Frontal cortex (tissue), 4 donors: Measurements from ENCODE around the gene CPEB1. TPM values are rescaled to one million over a fixed set of nuclear protein-coding genes. Genes with fewer than 3 reads are reported as not detected.

Experiments
- DNase-seq, 2 donors: peaks; one replicate each; pipeline ENCODE4 v3.0.0; 2012; ENCODE audit warnings: low spot score in 2 of 2
- FAIRE-seq: peaks from 2 replicates; lab custom pipeline; 2012; peaks lifted over from hg19 to GRCh38; lab: Jason Lieb, UNC
- total RNA-seq: library from RNA; depleted of rRNA; stranded (reverse); fragments of >200 nt; gene quantifications from one replicate; pipeline ENCODE4 v1.2.3, GENCODE V29; 2014
- donor health status: control.
- donor health status: control.
- donor health status: control.

The CPEB1 gene
- 2.0 TPM for total RNA-seq

DNA sequence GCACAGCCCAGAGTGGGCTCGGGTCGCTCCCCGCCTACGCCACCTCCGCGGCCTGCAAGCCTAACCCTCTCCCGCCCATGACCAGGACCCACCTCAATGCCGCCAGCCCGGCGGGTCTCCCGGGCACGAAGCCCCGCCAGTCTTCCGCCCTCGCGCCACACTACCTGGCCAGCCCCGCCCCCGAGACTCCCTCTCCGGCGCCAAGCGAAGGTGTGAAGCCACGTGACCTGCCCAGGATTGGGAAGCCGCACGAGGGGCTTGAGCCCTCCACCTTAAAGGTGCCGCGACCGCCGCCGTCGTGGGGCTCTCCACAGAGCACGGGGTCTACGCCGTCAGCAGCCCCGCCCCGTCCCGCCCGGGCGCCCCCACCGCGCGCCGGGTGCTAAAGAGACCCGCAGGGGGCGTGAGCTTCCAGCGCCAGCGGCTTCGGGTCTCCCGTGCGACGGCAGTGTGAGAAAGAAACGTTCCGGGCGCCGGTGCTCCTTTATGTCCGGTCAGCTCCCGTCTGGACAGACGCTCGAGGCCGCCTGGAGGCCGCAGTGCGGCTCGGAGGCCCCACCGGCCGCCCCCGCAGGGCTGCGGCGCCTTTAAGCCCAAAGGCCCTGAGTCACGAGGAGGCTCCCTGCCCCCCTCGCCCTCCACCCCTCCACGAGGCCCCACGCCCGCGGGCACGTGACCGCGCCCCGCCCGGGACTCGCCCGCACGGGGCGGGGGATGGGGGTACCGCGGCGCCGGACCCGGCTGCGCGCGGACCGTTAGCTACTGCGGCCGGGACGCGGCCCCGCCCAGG lies at the start of gene CPEB1:
CPEB1 (minus strand) TSS at position 319 of the 790 bp plus-strand sequence. CDS start 18,904 bp downstream, outside the sequence.
- peak; percentile 87 to 92 for DNase-seq
- no peak for FAIRE-seq

DNA sequence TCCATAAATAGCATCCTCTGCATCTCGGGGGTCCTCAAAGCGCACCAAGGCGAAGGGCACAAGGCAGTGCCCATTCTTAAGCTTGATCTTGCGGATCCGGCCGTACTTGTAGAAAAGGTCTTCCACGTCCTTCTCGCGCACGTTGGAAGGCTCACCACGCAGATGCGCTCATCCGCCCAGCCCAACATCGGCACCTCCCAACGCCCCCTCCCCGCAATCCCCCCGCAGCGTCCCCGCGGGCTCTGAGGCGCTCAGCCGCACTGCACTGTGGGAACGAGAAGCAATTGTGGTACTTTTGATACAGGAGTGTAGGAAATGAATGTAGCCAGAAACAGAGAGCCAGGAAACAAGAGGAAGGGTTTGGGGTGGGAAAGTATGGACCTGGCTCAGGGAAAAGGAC lies 45.0 kb upstream of the CPEB1 start:
- FAIRE-seq = no peak
- DNase-seq = no peak

DNA sequence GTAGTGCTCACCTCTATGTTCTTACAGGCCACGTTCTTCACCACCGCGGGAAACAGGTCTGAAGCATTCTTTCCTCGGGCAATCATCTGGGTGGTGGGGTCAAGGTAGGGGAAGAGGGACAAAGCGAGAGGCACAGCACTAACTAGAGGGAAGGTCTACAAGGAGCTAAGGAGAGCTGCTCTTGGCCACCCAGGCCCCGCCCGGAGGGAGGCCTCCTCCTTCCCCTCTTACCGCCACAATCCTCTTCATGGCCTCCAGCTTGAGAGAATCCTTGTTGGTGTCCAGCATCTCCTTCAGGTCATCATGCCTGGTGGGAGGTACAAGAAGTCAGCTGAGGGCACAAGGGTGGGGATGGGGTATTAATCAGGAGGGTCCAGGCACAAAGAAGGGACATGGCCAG lies 42.0 kb upstream of the CPEB1 start:
- FAIRE-seq = no peak

DNA sequence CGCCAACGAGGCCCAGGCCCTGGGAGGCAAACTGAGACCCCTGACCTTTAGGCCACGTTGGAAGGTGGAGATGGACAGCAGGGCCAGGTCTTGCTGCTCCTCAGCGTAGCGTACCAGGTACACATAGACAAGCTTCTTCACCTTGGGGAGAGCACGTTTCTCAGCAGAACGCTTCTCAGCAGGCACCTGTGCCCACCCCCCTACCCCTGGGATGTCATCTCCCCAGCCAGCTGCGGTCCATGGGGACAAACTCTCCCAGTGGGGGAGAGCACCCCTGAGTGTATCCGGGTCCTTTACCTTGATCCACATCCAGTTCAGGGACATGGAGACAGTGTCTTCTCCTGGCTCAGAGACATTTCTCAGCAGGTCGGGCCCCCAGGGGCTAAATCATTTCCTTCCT lies 41.5 kb upstream of the CPEB1 start:
- no peak for FAIRE-seq
- no peak for DNase-seq

More for the DNA sequence above, 42.0 kb upstream of the CPEB1 start:
- no peak for DNase-seq

DNA sequence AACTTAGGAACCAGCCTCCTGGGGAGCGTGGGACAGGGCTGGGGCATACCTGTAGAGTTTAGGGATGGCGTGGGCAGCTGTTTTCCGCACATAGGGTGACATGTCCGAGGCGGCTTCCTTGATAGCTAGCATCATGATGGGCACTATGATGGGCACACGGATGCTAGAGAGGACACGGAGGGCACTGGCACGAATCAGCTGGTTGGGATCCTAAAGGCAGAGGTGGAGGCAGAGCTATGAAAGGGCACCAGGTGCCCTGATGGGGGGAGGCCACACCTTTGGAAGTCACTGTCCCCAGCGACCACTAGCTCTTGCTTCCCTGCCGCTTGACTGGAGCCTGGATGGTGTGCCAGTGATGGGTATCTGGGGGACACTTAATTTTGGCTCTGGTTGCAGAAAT lies 34.2 kb upstream of the CPEB1 start:
- no peak for FAIRE-seq
- no peak for DNase-seq

DNA sequence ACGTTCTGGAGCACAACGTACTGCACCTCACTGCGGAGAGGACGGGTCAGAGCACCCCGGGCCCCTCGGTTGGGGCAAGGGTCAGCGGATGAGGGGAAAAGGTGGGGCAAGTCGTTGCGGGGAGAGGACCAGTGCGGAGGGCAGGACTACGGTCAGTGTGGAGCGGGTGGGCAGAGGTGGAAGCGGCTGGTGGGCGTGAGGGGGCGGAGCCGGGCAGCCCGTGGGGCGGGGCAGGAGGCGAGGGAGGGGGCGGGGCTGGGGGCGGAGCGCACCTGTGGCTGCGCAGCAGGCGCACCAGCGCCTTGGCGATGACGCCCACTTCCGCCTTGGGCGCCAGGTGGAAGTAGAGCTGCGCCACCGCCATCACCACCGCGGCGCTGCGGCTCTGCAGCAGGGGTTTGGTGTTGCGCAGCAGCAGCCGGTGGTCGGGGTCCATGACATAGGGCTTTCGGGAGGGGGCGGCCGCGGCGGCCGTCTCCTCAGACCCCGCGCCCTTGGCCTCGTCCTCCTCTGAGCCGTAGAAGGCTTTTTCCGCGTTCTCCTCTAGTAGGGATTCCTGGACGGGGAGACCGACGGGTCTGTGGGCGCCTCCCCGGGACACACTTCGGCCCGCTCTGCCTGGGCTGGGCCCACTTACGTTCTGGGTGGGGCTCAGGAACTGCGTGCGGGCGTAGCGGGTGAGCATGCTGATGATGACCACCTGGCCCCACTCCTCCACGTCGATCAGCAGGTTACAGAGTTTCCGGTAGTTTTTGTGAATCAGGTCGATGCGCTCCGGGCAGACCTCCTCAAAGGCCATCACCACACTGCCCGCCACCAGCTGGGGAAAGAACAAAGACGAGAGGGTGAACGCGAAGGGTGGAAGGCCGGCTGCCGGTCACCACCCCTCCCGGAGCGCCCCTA lies 33.3 kb upstream of the CPEB1 start:
- FAIRE-seq (no peak), DNase-seq (peak in 1 of 2 donors; percentile 47)

DNA sequence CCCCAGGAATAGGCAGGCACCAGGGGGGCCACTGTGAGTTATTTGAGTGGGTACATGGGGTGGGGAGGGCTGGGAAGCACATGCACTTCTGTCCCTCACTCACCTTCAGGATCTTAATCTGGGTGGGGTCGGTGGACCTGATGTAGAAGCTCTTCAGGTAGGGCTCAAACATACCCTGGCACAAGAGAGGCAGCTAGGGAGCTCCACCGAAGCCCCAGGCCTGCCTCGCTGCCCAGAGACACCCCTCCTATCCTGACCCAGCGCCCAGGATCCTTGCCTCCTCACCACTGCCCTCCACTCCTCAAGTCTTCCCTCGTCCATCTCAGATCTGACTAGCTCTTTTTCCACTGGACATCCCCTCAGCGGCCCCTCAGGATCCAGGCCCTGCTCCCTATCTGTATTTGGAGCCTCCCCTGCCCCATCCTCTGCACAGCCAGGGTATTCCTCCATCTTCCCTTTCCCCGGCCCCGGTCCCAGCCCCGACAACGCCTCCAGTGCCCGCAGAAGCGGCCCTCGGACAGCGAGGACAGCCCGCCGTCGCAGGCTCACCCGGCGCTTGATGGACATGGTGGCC lies 32.5 kb upstream of the CPEB1 start:
- DNase-seq (no peak), FAIRE-seq (no peak)

DNA sequence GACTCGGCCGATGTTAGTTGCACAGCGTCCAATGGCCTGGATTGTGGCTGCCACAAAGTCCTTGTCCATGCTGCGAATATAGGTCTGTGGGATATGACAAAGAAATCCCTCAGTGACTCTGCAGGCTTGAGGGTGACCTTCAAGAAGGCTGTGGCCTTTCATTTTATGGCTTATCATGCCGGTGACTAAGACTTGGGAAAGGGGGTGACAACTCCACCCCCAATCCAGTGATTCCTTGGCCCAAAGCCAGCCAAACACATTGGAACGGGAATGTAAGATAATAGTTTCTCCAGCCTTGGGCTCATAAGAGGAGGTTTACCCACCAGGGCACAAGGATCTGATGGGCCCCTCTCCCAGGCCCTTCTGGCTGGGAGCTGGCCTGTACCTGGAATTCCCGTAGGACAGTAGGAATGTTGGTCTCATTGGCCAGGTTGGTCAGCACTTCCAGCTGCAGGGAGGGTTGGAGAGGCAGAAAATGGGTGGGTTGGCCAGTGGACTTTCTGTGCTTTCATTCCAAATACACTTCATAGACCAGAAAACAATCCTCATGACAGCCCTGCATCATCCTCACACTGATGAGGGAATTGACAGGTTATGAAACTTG lies 30.7 kb upstream of the CPEB1 start:
- no peak for FAIRE-seq

DNA sequence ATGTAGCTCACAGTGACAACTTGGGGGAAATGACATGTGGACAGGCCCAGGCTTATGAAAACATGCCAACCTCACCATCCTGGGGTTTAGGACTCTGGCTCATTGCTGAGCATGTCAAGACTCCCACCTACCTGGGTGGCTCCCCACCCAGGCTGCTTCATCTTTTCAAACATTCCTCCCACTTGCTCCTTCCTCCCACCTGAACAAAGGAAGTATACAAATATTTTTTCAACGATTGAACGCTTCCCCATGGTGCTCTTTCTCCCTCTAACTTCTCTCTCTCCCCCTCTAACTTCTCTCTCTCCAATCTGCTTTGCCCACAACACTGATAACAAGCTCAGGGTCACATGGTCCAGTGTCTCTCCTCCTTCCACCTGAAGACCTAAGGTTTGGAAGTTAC lies 27.7 kb upstream of the CPEB1 start:
- no peak for FAIRE-seq

More for the DNA sequence above, 30.7 kb upstream of the CPEB1 start:
- DNase-seq = no peak

DNA sequence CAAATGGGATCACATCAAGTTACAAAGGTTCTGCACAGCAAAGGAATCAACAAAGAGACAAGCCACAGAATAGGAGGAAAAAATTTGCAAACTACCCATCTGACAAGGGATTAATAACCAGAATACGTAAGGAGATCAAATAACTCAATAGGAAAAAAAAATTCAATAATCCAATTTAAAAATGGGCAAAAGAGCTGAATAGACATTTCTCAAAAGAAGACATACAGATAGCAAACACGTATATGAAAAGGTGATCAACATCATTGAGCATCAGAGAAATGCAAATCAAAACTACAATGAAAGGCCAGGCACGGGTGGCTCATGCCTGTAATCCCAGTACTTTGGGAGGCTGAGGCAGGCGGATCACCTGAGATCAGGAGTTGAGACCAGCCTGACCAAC lies 23.5 kb upstream of the CPEB1 start:
- no peak for FAIRE-seq
- DNase-seq = no peak

More for the DNA sequence above, 27.7 kb upstream of the CPEB1 start:
- DNase-seq = no peak

DNA sequence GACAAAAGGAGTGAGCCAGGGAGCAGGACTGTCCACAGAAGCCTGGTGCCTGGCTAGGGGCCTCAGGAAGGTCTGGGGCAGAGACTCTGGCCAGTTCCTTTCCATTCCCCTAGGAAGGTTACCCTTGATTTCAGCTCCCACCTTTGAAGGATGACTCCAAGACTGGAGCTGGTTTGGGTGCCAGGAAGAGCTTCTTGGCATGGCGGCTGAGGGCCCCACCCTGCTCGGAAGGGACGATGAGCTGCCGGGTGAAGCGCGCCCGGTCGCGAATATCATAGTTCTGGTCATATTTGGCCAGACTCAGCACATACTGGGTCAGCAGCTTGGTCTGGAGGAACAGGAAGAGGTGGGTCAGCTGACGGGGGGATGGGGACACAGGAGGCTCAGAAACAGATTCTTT lies 19.4 kb upstream of the CPEB1 start:
- DNase-seq (no peak), FAIRE-seq (no peak)

DNA sequence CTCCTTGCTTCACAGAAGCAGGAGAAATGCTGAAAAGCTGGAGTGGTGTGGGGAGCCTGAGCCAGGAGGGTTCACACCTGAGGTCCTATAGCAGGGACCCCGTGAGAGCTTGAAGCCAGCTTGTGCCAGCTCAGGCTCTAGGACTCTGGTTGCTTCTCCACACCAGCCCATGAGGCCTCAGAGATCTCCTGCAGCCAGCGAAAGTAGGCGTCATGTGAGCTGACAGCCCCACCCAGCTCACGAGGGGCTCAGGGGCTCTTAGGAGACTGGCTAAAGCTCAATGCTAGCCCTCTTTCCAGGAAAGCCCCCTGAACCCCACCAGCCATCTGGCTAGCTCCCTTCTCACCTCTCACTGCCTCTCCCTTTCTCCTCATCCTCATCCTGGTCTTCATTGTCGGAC lies 16.9 kb upstream of the CPEB1 start:
- FAIRE-seq = no peak
- DNase-seq = no peak

DNA sequence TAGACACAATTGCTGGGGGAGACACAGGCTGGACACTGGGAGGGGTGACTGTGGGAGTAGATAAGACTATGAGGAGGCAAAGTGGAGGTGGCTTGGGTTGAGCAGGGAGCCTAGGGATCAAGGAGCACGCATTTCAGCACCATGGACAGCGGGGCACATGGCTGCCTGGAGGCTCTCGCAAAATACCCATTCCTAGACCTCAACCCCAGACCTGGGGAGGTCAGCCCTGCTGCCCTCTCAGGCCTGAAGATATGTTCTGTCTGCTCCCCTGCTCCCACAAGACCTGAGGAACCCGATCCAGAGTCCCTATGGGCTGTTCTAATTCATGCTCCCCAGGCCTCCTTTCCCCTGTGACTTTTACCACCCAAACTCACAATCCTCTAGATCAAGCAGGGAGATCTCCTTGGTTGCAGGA lies 16.0 kb upstream of the CPEB1 start:
- no peak for FAIRE-seq
- no peak for DNase-seq

DNA sequence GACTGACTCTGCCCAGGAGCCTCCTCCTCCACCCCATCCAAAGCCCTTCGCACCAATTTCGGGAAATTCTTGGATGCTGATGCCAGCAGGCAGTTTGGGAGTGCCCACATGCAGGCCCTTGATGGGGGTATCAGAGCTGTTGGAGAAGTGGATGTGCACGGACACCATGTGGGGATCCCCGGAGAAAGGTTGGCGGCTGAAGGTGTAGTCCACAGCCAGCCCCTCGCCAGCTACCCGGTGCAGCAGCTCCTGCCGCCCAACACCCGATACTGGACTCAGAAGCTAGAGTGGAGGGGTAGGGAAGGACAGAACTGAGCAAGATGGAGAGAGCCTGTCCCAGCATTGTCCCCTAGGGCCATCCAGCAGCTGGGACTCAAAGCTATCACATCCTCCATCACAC lies 15.5 kb upstream of the CPEB1 start:
- no peak for FAIRE-seq
- DNase-seq = no peak

DNA sequence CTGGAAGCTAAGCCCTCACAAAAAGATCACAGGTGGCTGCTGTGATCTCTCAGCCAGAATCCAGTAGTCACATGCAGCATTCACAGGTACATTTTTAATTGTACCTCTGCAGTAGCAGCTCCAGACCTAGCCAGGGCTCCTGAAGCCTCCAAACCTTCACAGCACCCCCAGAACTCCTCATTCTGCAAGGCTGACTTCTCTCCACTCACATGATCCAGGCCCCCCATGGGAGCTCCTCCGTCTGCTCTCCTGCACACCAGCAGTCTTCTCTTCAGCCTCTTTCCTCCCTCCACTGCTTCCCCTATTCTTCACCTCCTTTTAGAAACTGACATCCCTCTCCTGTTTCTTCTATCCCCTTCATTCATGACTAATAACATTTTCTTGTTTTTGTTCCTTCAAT lies 13.2 kb upstream of the CPEB1 start:
- FAIRE-seq = no peak
- DNase-seq = no peak

DNA sequence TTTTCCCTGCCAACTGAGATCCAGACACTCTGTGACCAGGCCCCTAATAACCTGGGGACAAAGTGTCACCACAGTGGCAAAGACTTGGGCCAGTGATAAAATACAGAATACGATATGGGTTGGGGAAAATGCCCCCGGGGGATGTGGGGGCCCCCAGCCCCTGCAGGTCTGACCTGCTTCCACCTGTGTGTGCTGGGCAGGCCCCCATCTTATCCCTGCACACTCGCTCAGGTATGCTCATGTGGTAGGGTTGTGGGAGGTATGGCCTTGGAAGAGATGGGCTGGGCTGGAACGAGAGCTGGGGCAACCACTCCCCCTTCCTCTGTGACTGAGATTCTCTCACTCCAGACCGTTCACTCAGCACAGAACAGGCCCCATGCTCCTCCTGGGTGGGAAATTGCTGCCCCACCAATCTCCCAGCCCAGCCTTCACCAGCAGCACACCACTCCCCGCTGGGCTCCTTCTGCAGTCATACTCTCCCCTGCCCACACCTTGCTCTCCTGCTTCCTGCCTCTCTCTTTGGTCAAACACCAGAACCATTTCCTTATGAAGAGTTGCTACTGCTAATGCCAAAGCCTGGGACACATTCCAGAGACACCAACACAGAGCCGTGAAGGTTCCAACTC lies 9.6 kb upstream of the CPEB1 start:
- DNase-seq (no peak), FAIRE-seq (no peak)

DNA sequence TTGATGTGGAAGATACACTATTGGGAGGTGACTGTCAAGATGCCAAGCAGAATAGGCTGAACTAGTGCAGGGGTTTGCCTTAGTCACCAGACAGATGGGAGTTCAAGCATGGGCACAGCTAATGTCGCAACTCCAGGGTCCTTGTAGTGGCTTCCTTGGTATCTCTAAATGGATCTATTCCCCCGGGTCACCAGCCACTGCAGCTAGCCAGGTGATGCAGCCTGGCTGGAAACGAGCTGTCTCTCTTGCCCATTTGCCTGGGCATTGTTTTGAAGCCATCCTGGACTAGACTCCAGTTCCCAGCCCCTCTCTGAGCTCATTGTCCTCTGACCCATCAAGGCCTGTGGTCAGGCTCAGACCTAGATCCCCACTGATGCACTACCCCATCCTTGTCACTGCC lies 8.4 kb upstream of the CPEB1 start:
- DNase-seq = no peak
- no peak for FAIRE-seq

DNA sequence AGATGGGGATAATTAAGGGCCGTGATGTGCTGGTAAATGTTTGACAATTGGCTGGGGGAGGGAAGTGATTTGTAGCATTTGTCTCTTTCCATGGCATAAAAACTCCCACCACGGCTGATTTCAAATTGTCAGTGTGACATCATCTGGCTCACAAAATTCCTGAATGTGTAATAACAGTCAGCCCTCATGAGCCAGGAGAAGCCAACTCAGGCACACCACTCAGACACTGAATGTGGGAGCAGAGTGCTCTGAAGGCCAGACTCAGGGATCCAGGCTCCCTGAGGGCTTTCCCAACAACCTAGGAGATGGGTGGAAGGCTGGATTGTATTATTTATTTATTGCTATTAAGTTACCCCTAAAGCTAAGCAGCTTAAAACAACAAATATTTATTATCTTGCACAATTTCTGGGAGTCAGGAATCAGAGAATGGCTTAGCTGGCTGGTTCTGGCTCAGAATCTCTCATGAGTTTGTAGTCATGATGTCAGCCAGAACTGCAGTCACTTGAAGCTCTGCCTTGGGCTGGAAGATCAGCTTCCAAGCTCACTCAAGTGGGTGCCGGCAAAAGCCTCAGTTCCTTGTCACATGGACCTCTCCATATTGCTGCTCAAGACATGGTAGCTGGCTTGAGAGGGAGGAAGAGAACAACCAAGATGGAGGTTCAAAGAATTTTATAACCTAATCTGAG lies 6.5 kb upstream of the CPEB1 start:
- FAIRE-seq = no peak
- no peak for DNase-seq

DNA sequence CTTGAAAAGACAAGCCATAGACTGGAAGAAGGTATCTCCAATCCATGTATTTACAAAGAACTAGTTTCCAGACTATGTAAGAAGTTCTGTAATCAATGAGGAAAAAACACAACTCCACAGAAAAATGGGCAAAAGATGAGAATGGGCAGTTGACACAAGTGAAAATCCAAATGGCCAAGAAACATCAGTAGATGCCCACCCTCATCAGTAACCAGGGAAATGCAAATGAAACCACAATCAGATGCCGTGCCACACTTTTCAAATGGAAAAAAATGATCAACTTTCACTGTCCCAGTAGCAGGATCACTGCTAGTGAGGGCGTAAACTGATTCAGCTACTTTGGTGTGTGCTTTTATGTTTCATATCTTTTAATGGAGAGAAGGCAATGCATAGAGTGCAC lies 4.5 kb upstream of the CPEB1 start:
- FAIRE-seq (no peak), DNase-seq (no peak)
